Metanephros (tissue), 2 donors: ENCODE data around the gene SNX1. TPM values are rescaled to one million over a fixed set of nuclear protein-coding genes. Genes with fewer than 3 reads are reported as not detected.

Experiments used
- small RNA-seq: library from RNA; depleted of rRNA; stranded (forward); fragments of <200 nt; gene quantifications from one replicate; pipeline ENCODE3, GENCODE V24; 2014; ENCODE audit warnings: low replicate concordance
- total RNA-seq: library from RNA; depleted of rRNA; stranded (reverse); fragments of >200 nt; gene quantifications from one replicate; pipeline ENCODE4 v1.2.3, GENCODE V29; 2014

SNX1 gene, protein sequence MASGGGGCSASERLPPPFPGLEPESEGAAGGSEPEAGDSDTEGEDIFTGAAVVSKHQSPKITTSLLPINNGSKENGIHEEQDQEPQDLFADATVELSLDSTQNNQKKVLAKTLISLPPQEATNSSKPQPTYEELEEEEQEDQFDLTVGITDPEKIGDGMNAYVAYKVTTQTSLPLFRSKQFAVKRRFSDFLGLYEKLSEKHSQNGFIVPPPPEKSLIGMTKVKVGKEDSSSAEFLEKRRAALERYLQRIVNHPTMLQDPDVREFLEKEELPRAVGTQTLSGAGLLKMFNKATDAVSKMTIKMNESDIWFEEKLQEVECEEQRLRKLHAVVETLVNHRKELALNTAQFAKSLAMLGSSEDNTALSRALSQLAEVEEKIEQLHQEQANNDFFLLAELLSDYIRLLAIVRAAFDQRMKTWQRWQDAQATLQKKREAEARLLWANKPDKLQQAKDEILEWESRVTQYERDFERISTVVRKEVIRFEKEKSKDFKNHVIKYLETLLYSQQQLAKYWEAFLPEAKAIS
- total RNA-seq = 84.7 TPM

DNA sequence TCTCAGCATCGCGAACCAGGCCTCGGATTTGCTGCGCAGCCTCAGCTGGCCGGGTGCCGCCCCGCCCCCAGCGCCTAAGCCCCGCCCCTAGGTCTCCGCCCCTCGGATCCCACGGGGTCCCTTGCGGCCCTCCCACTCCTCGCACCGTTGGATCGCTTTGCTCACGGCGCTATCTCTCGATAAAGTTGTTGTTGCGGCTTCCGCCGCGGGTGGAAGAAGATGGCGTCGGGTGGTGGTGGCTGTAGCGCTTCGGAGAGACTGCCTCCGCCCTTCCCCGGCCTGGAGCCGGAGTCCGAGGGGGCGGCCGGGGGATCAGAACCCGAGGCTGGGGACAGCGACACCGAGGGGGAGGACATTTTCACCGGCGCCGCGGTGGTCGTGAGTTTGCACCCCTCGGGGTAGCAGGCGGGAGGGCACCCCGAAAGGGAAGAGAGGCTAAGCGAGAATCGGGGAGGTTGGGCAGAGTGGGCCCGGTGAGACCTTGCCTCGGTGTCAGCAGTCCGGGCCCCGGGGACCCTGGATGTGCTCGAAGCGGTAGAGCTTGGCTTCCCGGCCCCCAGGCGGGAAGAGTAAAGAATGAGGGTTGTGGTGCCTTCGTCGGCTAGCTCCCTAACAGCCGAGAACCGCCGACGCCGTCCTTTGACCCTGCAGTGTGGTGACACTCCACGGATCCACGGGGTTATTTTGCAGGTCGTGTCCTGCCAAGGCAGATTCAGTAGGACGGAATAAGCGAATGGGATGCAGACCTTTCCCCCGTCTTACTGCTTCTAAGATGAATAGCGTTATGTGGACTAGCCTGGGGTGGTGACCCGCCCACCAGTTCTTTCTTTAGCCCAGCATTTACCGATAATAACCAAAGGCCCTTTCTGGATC, at the start of gene SNX1:
SNX1 (plus strand) TSS at position 188 of the 873 bp plus-strand sequence; CDS start at position 220, 32 bp downstream.

DNA sequence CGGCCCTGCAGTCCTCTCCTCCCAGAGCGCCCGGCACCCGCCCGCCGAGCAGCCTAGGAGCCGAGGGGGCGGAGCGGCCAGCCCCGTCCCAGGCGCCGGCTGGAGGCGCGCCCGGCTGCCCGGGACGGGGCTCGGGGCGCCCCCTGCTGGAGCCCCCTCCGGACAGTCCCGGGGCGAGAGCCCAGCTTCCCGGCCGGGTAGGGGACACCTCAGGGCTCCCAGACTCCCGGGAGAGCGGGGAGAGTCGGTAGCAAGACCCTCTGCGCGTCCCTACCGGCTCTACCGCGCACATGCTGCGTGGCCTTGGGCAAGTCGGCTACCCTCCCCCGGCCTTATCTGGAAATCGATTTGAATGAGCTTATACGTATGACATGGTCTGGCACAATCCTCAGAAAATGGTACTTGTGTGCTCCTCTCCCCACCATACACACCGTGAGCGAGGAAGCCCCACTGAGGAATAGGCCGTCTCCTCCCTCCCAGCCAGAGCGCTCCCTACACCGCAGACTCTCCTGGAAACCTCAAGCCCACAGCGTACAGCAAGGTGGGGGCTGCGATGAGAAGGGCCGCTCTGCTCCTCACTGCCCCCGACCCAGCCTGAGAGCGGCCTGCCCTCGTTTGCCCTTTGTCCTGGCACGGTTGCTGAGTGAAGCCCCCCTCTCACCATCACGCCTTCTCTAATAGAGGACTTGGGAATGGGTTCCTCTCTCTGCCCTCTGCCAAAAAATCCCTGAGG, 49.2 kb upstream of the SNX1 start, which contains the start of gene DAPK2:
DAPK2 (minus strand) TSS at position 65 of the 733 bp plus-strand sequence. CDS start 6,224 bp downstream, outside the sequence.

DNA sequence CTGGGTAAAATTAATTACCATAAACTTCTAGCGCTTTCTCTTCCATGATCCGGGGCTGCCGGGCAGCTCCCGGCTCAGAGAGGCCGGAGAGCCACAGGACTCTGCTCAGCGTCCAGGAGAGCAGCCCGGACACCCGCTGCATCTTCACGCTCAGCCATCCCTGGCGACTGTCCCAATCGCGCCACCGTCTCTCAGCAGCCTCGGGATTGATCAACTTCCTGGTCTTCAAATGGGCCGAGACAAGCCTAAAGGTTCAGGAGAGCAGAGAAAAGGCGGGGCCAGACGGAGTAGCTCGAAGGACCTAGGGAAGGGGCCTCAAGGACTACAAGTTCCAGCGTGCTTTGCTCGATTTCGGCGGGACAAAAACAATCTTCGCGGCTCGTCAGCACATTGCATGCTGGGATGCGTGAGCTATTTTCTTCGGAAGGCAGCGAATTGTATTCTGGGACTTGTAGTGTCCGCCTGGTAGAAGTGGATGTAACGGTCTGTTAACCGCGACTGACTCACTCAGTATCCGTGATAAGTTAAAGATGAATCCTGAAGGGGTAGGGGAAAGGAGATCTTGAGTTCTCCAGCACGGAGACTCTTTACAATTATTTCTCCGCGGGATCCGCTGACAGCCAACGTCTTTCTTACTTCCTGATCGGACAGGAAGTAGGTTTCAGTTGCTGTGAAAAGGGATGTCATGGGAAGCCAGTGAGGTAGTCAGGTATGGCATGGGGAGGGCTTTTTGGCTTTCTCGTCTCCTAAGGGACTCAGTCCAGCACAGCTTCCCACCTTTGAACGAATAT, 2.0 kb upstream of the SNX1 start, which contains the start of gene CIAO2A:
CIAO2A (minus strand) TSS at position 212 of the 791 bp plus-strand sequence; CDS start at position 142, 70 bp downstream.

DNA sequence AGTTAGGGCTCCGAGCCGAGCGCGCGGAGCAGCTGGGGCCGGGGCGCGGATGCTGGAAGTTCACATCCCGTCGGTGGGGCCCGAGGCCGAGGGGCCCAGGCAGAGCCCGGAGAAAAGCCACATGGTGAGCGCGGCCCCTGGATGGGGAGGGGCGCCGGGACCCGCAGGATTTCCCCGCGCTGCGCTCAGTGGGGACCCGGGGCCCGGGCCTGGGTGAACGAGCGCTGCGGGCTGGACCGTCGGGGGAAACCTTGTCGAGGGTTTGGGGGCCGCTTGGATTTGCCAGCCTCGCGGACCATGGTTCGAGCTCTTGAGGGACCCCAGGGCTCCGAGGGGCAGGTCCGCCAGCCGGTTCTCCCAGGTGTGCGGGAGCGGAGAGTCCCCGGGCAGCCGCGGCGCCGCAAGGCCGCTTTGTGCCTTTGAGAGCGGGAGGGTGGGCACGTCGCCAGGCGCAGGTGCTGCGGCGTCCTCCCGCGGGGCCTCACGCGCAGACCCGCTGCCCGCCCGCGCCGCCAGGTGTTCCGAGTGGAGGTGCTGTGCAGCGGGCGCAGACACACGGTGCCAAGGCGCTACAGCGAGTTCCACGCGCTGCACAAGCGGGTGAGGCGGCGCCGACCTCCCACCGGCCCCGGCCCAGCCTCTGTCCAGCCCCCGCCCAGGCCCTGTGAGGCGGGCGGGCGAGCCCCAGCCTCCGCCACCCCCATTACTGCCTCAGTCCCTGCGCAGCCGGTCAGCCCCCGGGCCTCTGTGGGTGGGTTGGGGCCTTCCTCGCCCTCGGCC, 56.1 kb downstream of the SNX1 start, which contains the start of gene SNX22:
SNX22 (plus strand) TSS at position 5 of the 780 bp plus-strand sequence; CDS start at position 50, 45 bp downstream.

DNA sequence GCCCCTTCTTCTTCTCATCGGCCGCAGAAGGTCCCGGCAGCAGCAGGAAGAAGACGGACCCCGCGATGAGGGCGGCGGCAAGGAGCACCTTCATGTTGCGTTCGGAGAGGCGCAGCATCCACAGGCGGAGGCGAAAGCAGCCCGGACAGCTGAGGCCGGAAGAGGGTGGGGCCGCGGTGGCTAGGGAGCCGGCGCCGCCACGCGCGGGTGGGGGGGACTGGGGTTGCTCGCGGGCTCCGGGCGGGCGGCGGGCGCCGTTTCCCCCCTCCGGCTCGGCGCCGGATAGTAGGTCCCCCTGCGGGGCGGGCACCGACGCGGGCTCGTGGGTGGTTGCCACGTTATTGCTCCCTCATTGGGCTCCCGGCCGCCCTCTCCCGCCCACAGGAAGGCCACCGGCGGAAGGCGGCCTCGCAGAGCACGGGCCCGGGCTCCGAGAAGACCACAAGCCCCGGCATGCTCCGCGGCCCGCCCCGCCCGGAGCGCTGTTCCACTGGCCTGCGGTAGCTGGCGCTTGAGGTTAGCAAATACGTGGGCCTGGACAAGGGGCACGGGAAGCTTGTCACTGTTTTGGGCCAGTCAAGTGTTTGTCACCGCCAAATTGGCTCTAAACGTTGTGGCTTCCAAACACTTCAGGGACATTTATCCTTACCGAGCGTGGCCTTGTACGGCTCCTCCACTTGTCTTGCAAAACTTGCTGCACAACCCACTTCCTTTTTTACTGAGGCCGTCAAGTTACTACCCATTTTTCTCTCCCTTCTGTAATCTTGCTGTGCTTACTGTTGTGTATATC, 67.3 kb downstream of the SNX1 start, which contains the start of gene PPIB:
PPIB (minus strand) TSS at position 154 of the 790 bp plus-strand sequence; CDS start at position 118, 36 bp downstream.

Small RNA genes within 50 kb of the gene (small RNA-seq; reads per million reads assigned to genes)
- not detected for gene RF00019

Other genes with a start within 250 kb of the SNX1 start
- 18.9 TPM for gene DAPK2, start 49.5 kb upstream of the SNX1 start, total RNA-seq
- 51.5 TPM for gene CIAO2A, start 2.1 kb upstream of the SNX1 start, total RNA-seq
- 1.7 TPM for gene SNX22, start 55.7 kb downstream of the SNX1 start, total RNA-seq
- gene PPIB, start 67.0 kb downstream of the SNX1 start, total RNA-seq = 229 TPM